GM13976 (cell line): ENCODE results near the gene TRIM33.

Experiments used
- DNase-seq: peaks from one replicate; pipeline ENCODE4 v3.0.0; 2012; ENCODE audit warnings: low spot score
- CTCF ChIP-seq: IDR thresholded peaks from 2 replicates; pipeline ENCODE4 v1.5.1; 2012; ENCODE audit warnings: borderline replicate concordance, mild to moderate bottlenecking; ENCODE audit not compliant: insufficient read depth; ENCODE audit errors: extremely low read depth, missing control alignments, control extremely low read depth
- in situ Hi-C: fragments of 300-500 bp; cut with MboI; formaldehyde crosslinking; loops from one replicate; pipeline ENCODE4 v1.12.0; 2022; ENCODE audit warnings: low sequenced_read_pairs, mixed read lengths, inconsistent platforms; ENCODE audit not compliant: unreplicated experiment

The TRIM33 gene

GRCh38 chr1:114550336-114550735, 39.3 kb upstream of the TRIM33 start:
- in situ Hi-C loops: loop anchor here (10.0 kb wide), 1 partner anchor 196 kb away; no protein-coding TSS in a partner anchor
- no peak for TF ChIP-seq CTCF
- no peak for DNase-seq

GRCh38 chr1:114549137-114549536, 38.1 kb upstream of the TRIM33 start:
- in situ Hi-C loops: no loop called here
- no peak for TF ChIP-seq CTCF
- no peak for DNase-seq

- in situ Hi-C loops: no loop called here
- DNase-seq: no peak
- no peak for TF ChIP-seq CTCF
These were observed 36.1 kb upstream of the TRIM33 start for GRCh38 chr1:114547076-114547475.

- in situ Hi-C loops: no loop called here
These were observed 34.8 kb upstream of the TRIM33 start for GRCh38 chr1:114545796-114546195.

GRCh38 chr1:114545315-114545714, 34.3 kb upstream of the TRIM33 start:
- no peak for DNase-seq
- TF ChIP-seq CTCF: no peak
- in situ Hi-C loops: no loop called here

More at GRCh38 chr1:114545796-114546195, 34.8 kb upstream of the TRIM33 start:
- no peak for DNase-seq
- TF ChIP-seq CTCF: no peak

DNA sequence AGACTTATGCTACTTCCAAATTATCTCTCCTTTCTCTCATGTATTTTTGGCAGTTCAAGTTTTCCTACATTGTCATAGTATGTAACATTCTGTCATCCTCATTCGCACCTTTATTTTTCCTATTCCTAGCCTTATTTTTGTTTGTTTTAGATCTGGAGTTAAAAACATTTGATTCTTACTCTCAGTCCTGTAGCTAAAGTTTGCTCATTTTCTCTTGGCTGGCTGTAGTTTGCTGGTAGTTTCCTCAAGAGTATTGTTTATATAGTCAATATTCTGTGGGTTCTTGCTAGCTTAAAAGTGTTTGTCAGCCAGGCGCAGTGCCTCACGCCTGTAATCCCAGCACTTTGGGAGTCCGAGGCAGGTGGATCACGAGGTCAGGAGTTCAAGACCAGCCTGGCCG, 29.8 kb upstream of the TRIM33 start:
- no peak for TF ChIP-seq CTCF
- DNase-seq: no peak
- in situ Hi-C loops: no loop called here

GRCh38 chr1:114540272-114540671, 29.3 kb upstream of the TRIM33 start:
- no peak for TF ChIP-seq CTCF
- in situ Hi-C loops: no loop called here

More at GRCh38 chr1:114540272-114540671, 29.3 kb upstream of the TRIM33 start:
- DNase-seq: no peak
